HG02588 (cell line): ENCODE results near the gene FAM120A.

Experiments
- ATAC-seq: cut with Tn5 transposase; IDR thresholded peaks from one replicate; pipeline ENCODE4 v1.9.1; 2021; ENCODE audit warnings: mild to moderate bottlenecking, moderate library complexity; ENCODE audit not compliant: unreplicated experiment

Gene FAM120A

GRCh38 chr9:93467462-93467861 is 16.0 kb downstream of the FAM120A start:
- no peak for ATAC-seq

GRCh38 chr9:93468763-93469456 is 17.4 kb downstream of the FAM120A start:
- no peak for ATAC-seq

- no peak for ATAC-seq
Observed at GRCh38 chr9:93470391-93470790, 18.9 kb downstream of the FAM120A start.

DNA sequence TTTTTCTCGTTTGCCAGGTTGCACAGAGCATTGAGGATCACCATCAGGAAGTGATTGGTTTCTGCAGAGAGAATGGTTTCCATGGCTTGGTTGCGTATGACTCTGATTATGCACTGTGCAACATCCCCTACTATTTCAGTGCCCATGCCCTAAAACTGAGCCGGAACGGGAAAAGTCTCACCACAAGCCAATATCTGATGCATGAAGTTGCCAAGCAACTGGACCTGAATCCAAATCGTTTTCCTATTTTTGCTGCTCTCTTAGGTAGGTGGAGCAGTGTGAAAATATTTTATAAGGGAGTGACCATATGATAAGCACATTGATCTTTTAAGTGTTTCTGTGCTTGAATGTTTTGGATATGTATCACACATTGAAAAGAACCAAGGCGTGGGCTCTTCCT is 19.6 kb downstream of the FAM120A start:
- no peak for ATAC-seq

DNA sequence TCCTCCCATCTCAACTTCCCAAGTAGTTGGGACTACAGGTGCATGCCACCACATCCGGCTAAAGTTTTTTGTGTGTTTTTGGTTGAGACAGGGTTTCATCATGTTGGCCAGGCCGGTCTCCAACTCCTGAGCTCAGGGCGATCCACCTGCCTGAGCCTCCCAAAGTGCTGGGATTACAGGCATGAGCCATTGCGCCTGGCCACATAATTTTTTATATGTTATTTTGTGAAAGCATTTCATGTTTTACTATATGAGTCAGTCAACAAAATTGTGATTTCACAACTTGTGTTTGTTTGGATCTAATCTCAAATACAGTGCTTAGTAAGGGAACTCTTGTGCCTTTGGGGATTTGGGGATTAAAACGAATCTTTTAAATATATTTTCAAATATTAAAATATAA is 21.9 kb downstream of the FAM120A start:
- ATAC-seq, result no peak

DNA sequence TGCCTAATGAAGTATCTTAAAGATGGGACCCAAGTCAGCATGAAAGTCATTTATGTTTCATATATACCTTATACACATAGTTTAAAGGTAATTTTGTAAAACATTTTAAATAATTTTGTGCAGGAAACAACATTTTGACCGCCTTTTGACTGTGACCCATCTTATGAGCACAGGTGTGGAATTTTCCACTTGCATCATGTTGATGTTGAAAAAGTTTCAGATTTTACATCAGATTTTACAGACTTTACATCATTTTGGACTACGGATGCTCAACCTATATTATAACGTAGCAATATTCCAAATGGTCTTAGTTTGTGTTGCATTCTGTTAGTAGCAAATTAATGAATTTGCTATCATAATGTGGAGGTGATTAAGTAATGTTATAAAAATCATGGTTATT is 23.6 kb downstream of the FAM120A start:
- no peak for ATAC-seq

DNA sequence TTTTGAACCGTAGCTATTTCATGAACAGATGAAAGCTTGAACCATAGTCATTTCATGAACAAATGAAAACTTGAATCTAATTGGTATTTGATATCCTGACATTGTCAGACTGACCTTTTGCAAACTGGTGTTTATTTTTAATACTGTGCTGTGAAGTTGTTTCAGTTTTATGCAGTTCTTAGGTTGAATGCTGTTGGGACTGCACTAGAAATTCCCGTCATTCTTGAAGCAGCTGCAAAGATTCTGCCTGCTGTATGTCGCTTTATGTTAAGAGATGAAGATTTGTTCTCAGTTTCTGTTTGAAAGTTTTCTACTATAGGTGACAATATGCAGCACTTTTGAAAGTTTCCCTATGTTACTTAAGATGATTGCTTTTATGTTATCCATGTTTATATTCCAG is 24.4 kb downstream of the FAM120A start:
- no peak for ATAC-seq

- no peak for ATAC-seq
Observed at GRCh38 chr9:93476924-93477323, 25.4 kb downstream of the FAM120A start.

- no peak for ATAC-seq
Observed at GRCh38 chr9:93477397-93477796, 25.9 kb downstream of the FAM120A start.

GRCh38 chr9:93479726-93480125 is 28.2 kb downstream of the FAM120A start:
- ATAC-seq, result no peak

DNA sequence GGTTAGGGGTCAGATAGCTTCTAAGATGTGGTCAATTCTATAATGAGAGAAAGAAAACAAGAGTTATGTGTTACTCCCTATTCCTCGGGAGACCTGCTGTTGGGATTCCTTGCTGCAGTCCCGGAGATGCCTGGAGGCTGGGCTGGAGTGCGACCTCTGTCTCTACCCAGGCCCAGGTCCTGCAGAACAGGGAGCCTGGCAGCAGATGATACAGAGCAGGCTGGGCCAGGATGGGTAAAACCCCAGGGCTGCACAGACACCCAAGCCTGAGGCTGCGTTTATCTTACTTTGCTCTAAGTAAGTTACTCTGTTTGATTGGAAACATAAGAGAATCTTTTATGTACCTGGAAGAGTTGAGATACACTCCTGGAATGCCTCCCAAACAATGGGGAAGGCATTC is 28.8 kb downstream of the FAM120A start:
- no peak for ATAC-seq

GRCh38 chr9:93480728-93481324 is 29.3 kb downstream of the FAM120A start:
- ATAC-seq, result no peak

GRCh38 chr9:93483497-93483896 is 32.0 kb downstream of the FAM120A start:
- ATAC-seq, result no peak

- ATAC-seq, result no peak
Observed at GRCh38 chr9:93486268-93486667, 34.8 kb downstream of the FAM120A start.

DNA sequence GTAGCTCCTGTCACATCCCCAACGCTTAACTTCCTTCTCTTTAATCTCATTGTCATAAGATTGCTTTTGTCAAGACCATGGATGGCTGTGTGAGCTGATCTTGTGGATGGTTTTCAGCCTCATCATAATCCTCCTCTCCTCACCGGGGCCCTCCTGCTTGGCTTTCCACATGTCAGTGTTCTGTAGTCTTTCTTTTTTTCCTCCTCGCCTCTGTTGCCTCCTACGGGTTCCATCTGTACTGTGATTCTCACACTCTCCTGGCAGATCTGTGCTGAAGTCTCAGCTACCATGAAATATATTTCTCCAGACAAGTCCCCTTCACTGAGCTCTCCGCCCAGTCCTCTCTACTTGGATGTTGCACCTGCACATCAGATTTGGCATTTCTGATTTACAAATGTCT is 36.8 kb downstream of the FAM120A start:
- ATAC-seq, result no peak

DNA sequence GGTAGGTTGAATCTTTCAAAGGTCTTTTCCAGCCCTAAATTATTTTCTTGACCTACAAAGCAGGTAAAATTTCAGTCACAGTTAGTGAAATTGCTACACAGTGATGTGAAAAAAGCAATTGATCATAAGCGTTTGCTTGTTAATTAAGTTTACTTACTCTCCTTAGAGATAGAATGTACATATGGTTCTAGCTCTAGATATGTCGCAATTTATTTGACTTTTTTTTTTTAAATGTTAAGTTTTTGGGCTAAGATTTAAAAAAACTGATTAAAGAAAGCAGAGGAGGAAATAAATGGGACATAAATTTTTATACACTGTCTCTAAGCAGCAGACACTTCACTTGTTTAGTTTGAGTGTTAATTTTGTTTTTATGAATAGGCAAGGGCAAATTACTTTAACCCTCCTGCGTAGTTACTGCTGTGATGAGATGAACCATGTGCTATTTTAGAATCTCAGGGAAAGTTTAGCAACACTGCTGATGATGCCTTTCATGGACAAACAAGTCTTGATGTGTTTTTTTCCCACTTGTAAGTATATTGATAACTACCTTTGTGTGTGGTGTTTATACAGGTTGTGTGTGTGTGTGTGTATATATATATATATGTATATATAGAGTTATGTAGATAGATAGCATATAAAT is 40.2 kb downstream of the FAM120A start:
- ATAC-seq, result no peak

DNA sequence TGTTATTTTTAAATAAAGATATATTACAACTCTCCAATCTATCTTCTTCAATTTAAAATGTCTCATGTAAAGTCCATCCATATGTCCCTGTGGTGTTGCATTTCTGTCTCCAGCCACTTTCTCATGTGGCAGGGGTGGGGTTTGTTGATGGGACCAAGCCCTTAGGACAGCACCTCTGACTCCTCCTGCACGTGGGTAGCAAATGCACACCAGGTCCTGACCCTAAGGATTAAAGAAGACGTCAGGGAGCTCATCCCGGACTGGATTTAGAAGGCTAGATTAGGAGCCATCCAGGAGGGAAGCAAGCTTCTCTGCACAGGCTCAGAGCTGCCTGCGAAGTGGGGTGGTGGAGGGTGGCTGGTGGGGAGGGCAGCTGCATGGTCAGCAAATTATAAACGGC is 40.8 kb downstream of the FAM120A start:
- ATAC-seq, result no peak

DNA sequence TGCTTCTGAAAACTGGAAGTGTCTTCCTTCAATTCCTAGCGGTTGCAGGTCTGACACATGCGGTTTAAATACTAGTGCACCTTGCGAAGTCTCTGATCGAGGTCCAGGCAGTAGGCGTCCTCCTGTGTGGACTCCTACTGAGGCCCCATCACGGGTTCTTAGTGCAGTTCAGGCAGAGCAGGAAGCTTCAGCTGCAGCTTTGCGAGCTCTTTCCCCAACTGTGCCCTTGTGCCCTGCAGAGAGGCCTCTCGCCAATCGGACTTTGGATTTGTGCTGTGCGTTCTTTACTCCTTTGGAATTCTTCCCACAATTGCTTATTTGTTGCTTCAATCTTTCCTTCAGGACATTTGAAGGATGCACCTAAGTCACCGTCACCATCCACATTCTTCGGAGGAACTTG is 42.5 kb downstream of the FAM120A start:
- ATAC-seq, result no peak

GRCh38 chr9:93496285-93496684 is 44.8 kb downstream of the FAM120A start:
- ATAC-seq, result no peak

DNA sequence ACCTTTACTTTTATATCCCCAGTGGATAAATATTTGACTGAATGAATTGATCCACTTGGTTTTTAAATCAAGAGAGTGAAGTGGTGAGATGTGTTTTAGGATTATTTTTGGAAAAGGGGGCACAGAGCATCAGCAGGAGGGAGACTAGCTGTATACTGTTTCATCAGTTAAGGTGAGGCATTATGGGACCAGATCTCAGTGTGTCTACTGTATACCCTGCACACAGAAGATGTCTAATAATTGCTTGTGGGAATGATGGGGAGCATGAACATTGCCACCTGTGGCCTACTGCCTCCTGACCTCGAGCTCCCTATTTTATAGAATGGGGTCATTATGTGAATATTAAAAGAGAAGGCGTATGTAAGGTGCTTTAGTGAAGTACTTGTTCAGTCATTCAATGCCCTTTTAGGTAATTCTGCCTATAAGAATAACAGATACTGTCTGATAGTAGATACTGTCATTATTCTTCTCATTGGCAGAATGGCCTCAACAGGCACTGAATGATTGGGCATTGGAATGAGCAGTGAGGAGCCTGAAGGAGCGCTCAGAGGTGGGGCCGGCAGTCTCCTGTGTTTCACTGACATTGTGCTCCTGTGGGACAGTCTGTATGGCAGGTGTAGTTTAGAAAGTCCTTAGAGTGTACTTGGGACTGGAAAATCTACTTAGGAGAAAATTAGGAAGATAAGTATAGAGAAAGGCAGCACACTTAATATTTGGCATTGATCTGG is 49.2 kb downstream of the FAM120A start:
- no peak for ATAC-seq

GRCh38 chr9:93501406-93501805 is 49.9 kb downstream of the FAM120A start:
- ATAC-seq, result no peak

DNA sequence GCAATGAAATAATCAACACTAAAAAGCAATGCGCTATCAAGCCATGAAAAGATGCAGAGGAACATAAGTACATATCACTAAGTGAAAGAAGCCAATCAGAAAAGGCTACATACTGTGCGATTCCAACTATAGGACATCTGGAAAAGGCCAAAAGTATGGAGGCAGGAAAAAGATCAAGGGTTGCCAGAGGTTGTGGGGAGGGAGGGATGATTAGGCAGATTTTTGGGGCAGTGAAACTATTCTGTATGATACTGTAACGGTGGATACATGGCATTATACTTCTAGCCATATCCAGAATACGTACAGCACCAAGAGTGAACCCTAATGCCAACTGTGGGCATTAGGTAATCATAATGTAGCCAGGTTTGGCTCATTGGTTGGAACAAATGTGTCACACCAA is 51.9 kb downstream of the FAM120A start:
- no peak for ATAC-seq
